ENCODE results near the gene EVI2A. TPM values are rescaled to one million over a fixed set of nuclear protein-coding genes. Genes with fewer than 3 reads are reported as not detected.

EVI2A gene
- total RNA-seq, 2 experiments from 2014 or later, result 37.8 to 38.4 TPM

- Histone ChIP-seq H3K4me3 (ENCODE audit: low read length) (no peak overlapping the region), H3K4me1 (ENCODE audit: insufficient read depth, low read length) (no peaks in the 10 kb centered on the region), H3K27ac (ENCODE audit: low read depth in 1 of 2, low read length in 2 of 2) (no peak overlapping the region), H3K9me3 (ENCODE audit: control insufficient read depth in 1 of 2, insufficient read depth in 1 of 2, low read length in 2 of 2) (no peaks in the 10 kb centered on the region), H3K27me3 (ENCODE audit: control insufficient read depth in 1 of 2, insufficient read depth in 2 of 2, low read length in 2 of 2) (no peaks in the 10 kb centered on the region), H3K36me3 (ENCODE audit: insufficient read depth, low read length) (no peaks in the 10 kb centered on the region)
- ChIA-PET CTCF (no interaction called here), POLR2A (interaction anchor here (0.6 kb wide), 1 partner anchor 38 kb away, joined by 4 read pairs; no protein-coding TSS in a partner anchor)
- Mint-ChIP-seq H3K4me3 (no peak overlapping the region), H3K4me1 (ENCODE audit: low read depth) (no peaks in the 10 kb centered on the region), H3K9me3 (no peaks in the 10 kb centered on the region), H3K27me3 (no peaks in the 10 kb centered on the region), H3K27ac (no peak overlapping the region), H3K36me3 (ENCODE audit: low read depth) (peaks cover 9% of the 10 kb centered on the region)
- TF ChIP-seq CTCF (IDR thresholded peaks at IDR 0.05), result no peak
- ATAC-seq (ENCODE audit: poor library complexity) (no peak), DNase-seq (no peak)
- intact Hi-C loops (cut with DNase I, micrococcal nuclease), result loop anchor here in 1 of 2 experiments (2.0 kb wide), 1 partner anchor 93 kb away; no protein-coding TSS in a partner anchor
Observed at GRCh38 chr17:31272236-31272635, 49.2 kb downstream of the EVI2A start.

- ChIA-PET POLR2A (no interaction called here), CTCF (interaction anchor here (0.6 to 1.6 kb wide), 3 partner anchors 8 to 534 kb away, joined by 3 read pairs; no protein-coding TSS in a partner anchor)
- Mint-ChIP-seq H3K4me1 (ENCODE audit: low read depth) (peaks cover 6% of the 10 kb centered on the region), H3K27ac (no peak overlapping the region), H3K4me3 (no peak overlapping the region), H3K9me3 (no peaks in the 10 kb centered on the region), H3K27me3 (no peaks in the 10 kb centered on the region), H3K36me3 (ENCODE audit: low read depth) (peaks cover 15% of the 10 kb centered on the region)
- no peak for DNase-seq
- no peak overlapping the region for H3K27ac ChIP-seq (ENCODE audit: low read depth in 1 of 2, low read length in 2 of 2)
- intact Hi-C loops (cut with DNase I, micrococcal nuclease), result loop anchor here in 1 of 2 experiments (10.0 kb wide), 1 partner anchor 55 kb away; the partner anchor contains the start of gene EVI2A
- ATAC-seq (ENCODE audit: poor library complexity), result no peak
- no peaks in the 10 kb centered on the region for H3K9me3 ChIP-seq (ENCODE audit: control insufficient read depth in 1 of 2, insufficient read depth in 1 of 2, low read length in 2 of 2)
- no peak for TF ChIP-seq CTCF (IDR thresholded peaks at IDR 0.05)
- no peaks in the 10 kb centered on the region for H3K4me1 ChIP-seq (ENCODE audit: insufficient read depth, low read length)
- peaks cover 4% of the 10 kb centered on the region for H3K36me3 ChIP-seq (ENCODE audit: insufficient read depth, low read length)
- no peaks in the 10 kb centered on the region for H3K27me3 ChIP-seq (ENCODE audit: control insufficient read depth in 1 of 2, insufficient read depth in 2 of 2, low read length in 2 of 2)
- H3K4me3 ChIP-seq (ENCODE audit: low read length), result no peak overlapping the region
Observed at GRCh38 chr17:31269578-31269983, 51.8 kb downstream of the EVI2A start.

- DNase-seq, result no peak
- H3K27ac Mint-ChIP-seq, result no peak overlapping the region
- H3K9me3 ChIP-seq (ENCODE audit: control insufficient read depth in 1 of 2, insufficient read depth in 1 of 2, low read length in 2 of 2), result no peaks in the 10 kb centered on the region
- H3K27me3 ChIP-seq (ENCODE audit: control insufficient read depth in 1 of 2, insufficient read depth in 2 of 2, low read length in 2 of 2), result no peaks in the 10 kb centered on the region
- no peak overlapping the region for H3K4me3 ChIP-seq (ENCODE audit: low read length)
- H3K4me1 ChIP-seq (ENCODE audit: insufficient read depth, low read length), result no peaks in the 10 kb centered on the region
- H3K36me3 Mint-ChIP-seq (ENCODE audit: low read depth), result peaks cover 15% of the 10 kb centered on the region
- peaks cover 4% of the 10 kb centered on the region for H3K36me3 ChIP-seq (ENCODE audit: insufficient read depth, low read length)
- peaks cover 6% of the 10 kb centered on the region for H3K4me1 Mint-ChIP-seq (ENCODE audit: low read depth)
- H3K27me3 Mint-ChIP-seq, result no peaks in the 10 kb centered on the region
- H3K27ac ChIP-seq (ENCODE audit: low read depth in 1 of 2, low read length in 2 of 2), result no peak overlapping the region
- no peak overlapping the region for H3K4me3 Mint-ChIP-seq
- no peak for ATAC-seq (ENCODE audit: poor library complexity)
- TF ChIP-seq CTCF (IDR thresholded peaks at IDR 0.05), result no peak
- POLR2A ChIA-PET, result no interaction called here
- no peaks in the 10 kb centered on the region for H3K9me3 Mint-ChIP-seq
- CTCF ChIA-PET, result interaction anchor here (0.6 to 1.6 kb wide), 3 partner anchors 9 to 534 kb away, joined by 3 read pairs; no protein-coding TSS in a partner anchor
- intact Hi-C loops (cut with DNase I, micrococcal nuclease), result loop anchor here in 1 of 2 experiments (10.0 kb wide), 1 partner anchor 56 kb away; the partner anchor contains the start of gene EVI2A
Observed at GRCh38 chr17:31269036-31269577, 52.3 kb downstream of the EVI2A start.

Other genes with a start within 250 kb of the EVI2A start
- gene NF1, start 226.6 kb downstream of the EVI2A start, total RNA-seq, result 10 to 100 TPM; 15.5 to 18.7 TPM
- gene OMG, start 24.4 kb downstream of the EVI2A start, total RNA-seq, result under 1 TPM; 0.44 to 0.47 TPM
- 100 to 1,000 TPM in 1 of 2 experiments, 10 to 100 TPM in 1; 99.1 to 102 TPM for gene EVI2B, start 7.6 kb downstream of the EVI2A start, total RNA-seq
- gene RAB11FIP4, start 70.1 kb upstream of the EVI2A start, total RNA-seq, result 10 to 100 TPM; 86.4 to 87.3 TPM

Measured in CD4-positive, alpha-beta T cell (primary cell).